GM19397 (cell line): ENCODE measurements around the gene PHACTR1.
"Not testable (repeated sequence)": the region's sequence is repeated elsewhere in the genome, so short reads cannot be mapped to it uniquely, and the experiment has no call there.

Source experiments
- ATAC-seq: cut with Tn5 transposase; IDR thresholded peaks from one replicate; pipeline ENCODE4 v1.9.1; 2021; ENCODE audit warnings: mild to moderate bottlenecking, moderate library complexity; ENCODE audit not compliant: unreplicated experiment

The PHACTR1 gene

GRCh38 chr6:12716298-12716916 lies at the start of gene PHACTR1:
PHACTR1 (plus strand) TSS chr6:12716767.
- ATAC-seq = no peak

GRCh38 chr6:12666886-12667285 lies 49.7 kb upstream of the PHACTR1 start:
- ATAC-seq = no peak

- ATAC-seq = no peak
Observed at GRCh38 chr6:12675931-12676330, 40.6 kb upstream of the PHACTR1 start.

GRCh38 chr6:12679341-12679740 lies 37.2 kb upstream of the PHACTR1 start:
- ATAC-seq = no peak

- ATAC-seq = no peak
Observed at GRCh38 chr6:12693122-12693521, 23.4 kb upstream of the PHACTR1 start.

DNA sequence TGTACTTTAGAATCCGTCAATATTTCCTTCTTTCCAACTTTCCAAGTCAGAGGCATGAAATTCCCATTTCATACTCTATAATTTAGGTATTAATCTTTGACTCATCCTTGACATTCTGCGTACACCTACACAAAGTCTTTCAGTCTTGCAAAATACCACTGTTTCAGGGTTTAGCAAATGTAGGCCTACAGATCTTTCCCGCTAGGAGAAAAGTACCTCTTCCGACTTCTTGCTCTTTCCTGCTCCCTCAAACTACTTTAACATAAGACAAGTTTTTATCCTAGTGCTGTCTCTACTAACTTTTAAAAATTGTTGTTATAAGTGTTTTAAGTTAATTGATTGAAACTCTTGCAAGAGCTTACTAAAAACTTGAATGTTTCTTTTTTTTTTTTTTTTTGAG lies 18.3 kb upstream of the PHACTR1 start:
- no peak for ATAC-seq

DNA sequence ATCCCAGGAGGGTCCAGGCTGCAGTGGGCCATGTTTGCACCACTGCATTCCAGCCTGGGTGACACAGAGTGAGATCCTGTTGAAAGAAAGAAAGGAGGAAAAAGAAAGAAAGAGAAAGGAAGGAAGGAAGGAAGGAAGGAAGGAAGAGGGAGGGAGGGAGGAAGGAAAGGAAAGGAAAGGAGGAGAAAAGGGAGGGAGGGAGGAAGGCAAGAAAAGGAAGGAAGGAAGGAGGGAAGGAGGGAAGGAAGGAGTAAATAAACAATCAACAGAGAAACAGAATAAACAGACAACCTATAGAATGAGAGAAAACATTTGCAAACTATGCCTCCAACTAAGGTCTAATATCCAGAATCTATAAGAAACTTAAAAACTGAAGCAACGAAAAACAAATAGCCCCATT lies 11.6 kb upstream of the PHACTR1 start:
- ATAC-seq = no peak

DNA sequence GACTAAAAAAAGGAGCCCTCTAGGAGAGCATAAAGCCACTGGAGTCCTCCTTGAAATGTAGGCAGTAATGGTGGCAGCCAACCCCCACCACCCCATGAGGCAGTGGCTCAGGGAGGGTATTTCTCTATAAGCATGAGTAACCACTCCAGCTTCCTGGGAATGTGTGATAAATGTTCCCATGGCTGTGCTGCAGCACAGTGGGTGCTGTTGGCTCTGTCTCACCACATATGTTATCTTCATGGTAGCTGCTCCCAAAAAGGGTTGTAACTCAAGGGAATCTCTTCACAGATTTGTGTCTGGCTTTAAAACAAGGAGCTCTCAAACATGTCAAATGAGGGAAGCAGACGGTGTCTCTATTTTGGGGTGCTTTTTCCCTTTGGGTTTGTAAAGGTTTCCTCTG lies 7.5 kb upstream of the PHACTR1 start:
- no peak for ATAC-seq

GRCh38 chr6:12709556-12710232 lies 6.9 kb upstream of the PHACTR1 start:
- no peak for ATAC-seq

DNA sequence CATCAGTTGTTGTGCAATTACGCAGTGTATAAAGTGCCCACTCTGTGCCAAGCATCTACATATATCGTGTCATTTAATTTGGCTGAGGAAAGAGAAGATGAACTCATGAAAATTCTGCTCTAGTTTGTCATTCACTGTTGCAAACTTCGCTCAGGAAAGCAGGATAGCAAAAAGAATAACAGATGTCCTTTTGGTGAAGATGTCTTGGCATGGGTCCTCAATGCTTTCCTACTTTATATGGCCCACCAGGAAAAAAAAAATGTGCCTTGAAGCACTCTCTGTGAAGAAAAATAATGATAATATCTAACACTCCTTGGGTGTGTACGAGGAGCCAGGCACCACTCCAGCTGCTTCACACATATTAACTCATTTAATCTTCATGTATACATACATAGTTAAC lies 5.6 kb upstream of the PHACTR1 start:
- no peak for ATAC-seq

GRCh38 chr6:12714022-12714421 lies 2.5 kb upstream of the PHACTR1 start:
- ATAC-seq = no peak

DNA sequence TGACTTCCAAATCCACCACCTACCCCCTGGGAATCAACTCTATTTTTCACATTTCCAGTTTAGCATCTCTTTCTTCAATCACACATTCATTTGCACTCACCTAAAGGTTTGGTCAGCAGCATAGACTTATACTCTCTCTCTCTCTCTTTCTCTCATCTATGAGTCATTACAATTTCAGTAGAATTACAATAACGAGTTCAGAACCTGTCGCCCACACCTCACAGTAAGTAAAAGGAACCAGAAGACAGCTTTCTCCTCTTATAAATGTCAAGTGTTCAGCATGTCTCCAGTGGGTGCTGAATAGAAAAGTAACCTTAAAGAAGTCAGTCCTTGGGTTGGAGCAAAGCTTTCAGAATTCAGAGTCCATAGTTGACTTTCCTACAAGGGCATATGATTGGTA lies 1.1 kb upstream of the PHACTR1 start:
- no peak for ATAC-seq

- no peak for ATAC-seq
Observed at GRCh38 chr6:12717356-12717755, 789 bp downstream of the PHACTR1 start.

DNA sequence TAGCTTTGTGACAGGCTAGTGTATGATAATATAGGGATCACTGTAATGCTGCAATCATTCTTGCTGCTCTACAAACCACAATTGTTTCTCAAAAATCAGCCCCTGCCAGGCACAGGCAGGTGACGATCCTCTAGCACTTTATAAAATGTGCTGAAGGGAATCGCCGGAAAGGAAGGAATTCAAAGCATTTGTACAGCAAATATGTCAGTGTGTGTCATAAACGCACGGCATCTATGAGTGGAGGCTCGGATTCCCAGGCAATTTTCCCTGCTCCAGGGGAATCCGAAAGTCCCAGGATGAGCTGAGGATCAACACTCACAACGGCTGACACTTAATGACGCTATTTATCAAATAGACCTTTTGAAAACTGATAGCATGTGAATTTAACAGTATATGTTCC lies 1.4 kb downstream of the PHACTR1 start:
- no peak for ATAC-seq

DNA sequence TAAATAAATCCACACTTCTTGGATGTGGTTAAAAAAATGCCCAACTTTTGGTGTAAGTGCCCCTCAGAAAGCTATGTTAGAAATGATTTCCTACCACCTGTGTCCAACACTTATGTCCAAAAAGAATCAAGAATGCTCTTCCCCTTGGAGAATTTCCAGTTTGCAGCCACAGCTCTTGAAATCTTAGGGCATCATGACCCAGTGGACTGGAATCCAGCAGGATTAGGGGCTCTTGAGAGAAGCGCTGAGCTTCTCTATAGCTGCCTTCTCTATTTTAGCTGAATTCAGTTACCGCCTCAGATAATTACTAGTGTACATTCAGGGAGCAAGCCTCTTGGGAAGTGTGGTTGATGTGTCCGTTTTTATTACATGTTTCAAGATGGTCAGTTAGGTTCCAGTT lies 2.5 kb downstream of the PHACTR1 start:
- ATAC-seq = no peak

DNA sequence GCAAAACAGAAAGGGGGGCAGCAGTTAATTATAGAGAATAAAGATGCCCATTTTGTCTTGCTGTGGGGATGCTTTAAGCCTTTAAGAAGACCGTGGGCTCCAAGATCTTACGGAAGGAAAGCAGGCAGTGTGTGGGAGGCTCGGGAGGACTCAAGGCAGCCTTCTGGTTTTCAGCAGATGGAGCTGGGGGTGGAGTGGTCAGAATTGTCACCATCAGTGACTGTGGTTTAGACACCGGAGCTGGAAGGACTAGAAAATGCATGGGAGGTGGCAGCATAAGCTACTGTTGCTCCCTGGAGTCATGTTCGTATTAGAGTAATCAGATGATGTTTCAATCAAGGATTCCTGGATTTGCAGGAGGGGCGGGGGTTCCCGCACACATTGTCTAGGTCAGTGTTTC lies 3.7 kb downstream of the PHACTR1 start:
- no peak for ATAC-seq

DNA sequence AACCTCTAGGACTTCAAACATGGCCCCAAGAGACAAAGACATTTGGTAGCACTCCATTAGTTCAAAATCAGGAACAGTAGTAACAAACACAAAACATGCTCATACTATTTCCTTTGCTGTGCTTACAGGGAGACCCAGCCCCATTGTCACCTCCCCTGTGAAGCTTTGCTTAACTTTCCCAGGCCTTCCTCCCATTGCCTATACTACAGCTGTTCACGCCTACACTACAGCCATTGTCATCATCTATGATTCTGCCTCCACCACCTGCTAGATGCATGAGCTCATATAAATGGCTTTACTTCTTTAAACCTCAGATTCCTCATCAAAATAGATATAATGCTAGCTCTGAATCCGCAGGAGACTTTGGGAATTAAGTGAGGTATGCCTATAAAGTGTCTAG lies 8.7 kb downstream of the PHACTR1 start:
- ATAC-seq = no peak

GRCh38 chr6:12729467-12729866 lies 12.9 kb downstream of the PHACTR1 start:
- no peak for ATAC-seq

DNA sequence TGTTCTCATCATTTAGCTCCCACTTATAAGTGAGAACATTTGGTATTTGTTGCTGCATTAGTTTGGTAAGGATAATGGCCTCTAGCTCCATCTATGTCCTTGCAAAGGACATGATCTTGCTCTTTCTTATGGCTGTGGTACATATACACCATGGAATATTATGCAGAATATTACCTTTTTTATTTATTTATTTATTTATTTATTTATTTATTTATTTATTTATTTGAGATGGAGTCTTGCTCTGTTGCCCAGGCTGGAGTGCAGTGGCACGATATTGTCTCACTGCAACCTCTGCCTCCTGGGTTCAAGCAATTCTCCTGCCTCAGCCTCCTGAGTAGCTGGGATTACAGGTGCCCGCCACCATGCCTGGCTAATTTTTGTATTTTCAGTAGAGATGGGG lies 14.2 kb downstream of the PHACTR1 start:
- ATAC-seq = not testable (repeated sequence)

DNA sequence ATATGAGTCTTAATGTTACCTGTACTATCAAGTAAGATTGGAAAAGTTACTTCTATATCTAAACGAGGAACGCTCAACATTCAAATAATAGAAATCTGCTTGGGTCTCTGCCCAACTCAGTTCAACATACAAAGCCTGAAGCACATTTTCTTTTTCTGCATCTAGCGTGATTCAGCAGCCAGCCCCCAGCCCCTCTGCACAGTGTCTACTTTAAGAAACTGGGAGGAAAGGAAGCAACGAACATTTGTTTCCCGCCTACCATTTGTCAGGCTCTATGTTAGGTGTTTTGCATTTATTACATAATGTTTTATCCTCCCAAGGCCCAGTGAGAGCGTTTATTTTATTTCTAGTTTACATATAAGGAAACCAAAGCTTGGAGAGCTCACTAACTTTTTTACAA lies 17.3 kb downstream of the PHACTR1 start:
- ATAC-seq = no peak

DNA sequence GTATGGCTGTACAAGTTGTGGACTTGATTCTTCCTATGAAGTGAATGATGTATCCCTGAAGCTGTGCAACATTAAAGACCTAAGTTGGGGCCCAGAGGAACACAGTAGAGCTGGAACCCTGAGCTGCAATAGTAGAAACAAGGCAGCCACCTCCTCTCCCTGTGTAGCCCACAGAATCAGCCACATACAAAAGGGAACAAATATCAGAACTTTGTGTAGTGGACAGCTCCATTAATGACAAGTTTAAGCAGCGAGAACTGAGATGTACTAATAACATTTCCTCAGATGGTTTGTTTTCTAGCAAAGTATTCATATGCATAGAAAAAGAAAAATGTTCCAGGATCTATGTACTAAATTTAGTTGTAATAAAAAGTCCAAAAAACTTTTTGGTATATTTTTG lies 19.2 kb downstream of the PHACTR1 start:
- ATAC-seq = no peak

- no peak for ATAC-seq
Observed at GRCh38 chr6:12748411-12748810, 31.8 kb downstream of the PHACTR1 start.
